Cardiac muscle cell (in vitro differentiated cells and primary cell): ENCODE data around the gene NFIC. TPM values are rescaled to one million over a fixed set of nuclear protein-coding genes. Genes with fewer than 3 reads are reported as not detected.
"Not testable (repeated sequence)": the region's sequence is repeated elsewhere in the genome, so short reads cannot be mapped to it uniquely, and the experiment has no call there.

Experiments
- DNase-seq, 2 donors: peaks; one replicate each; pipeline versions ENCODE4 v3.0.0 to v3.0.0-alpha.2; 2010 to 2017; ENCODE audit warnings: low read depth in 1 of 2, low spot score in 1 of 2
- H3K27ac ChIP-seq: fragments of 200-600 bp; sonication (generic); 2 replicates; pipeline ENCODE4 v1.5.1; 2016
- H3K27me3 ChIP-seq: fragments of 200-600 bp; sonication (generic); 2 replicates; pipeline ENCODE4 v1.6.0; 2016; ENCODE audit warnings: control low read depth
- H3K36me3 ChIP-seq: fragments of 200-600 bp; sonication (generic); 2 replicates; pipeline ENCODE4 v1.5.1; 2016; ENCODE audit warnings: control low read depth
- H3K4me1 ChIP-seq: fragments of 200-600 bp; sonication (generic); 2 replicates; pipeline ENCODE4 v1.8.1; 2017; ENCODE audit warnings: low read depth, mild to moderate bottlenecking, mixed run types
- H3K4me3 ChIP-seq: fragments of 200-600 bp; sonication (generic); 2 replicates; pipeline ENCODE4 v1.5.1; 2016; ENCODE audit warnings: mild to moderate bottlenecking
- H3K9me3 ChIP-seq: fragments of 200-600 bp; sonication (generic); 2 replicates; pipeline ENCODE4 v1.5.1; 2017; ENCODE audit warnings: low read depth, mild to moderate bottlenecking, control low read depth
- CTCF ChIP-seq: IDR thresholded peaks from 2 replicates; pipeline ENCODE4 v1.5.1; 2012; ENCODE audit warnings: low read depth, mild to moderate bottlenecking, low read length
- polyA plus RNA-seq: library from polyadenylated mRNA; unstranded; fragments of >200 nt; fragmentation: Nextera tagmentation; extraction: Ambion mirVana; gene quantifications from 2 replicates; pipeline ENCODE4 v1.2.1, GENCODE V29; 2016
- total RNA-seq: library from RNA; depleted of rRNA; stranded (reverse); fragments of >200 nt; gene quantifications from 2 replicates; pipeline ENCODE4 v1.2.3, GENCODE V29; 2016

The NFIC gene
- total and polyA plus RNA-seq, 2 experiments from 2014 or later, result 32.7 to 46.1 TPM

GRCh38 chr19:3441089-3441985, 75.0 kb downstream of the NFIC start:
- H3K36me3 ChIP-seq, result no peaks in the 10 kb centered on the region
- no peak overlapping the region for H3K27ac ChIP-seq
- no peak for DNase-seq

GRCh38 chr19:3441986-3442329, 75.6 kb downstream of the NFIC start:
- DNase-seq, result no peak
- no peaks in the 10 kb centered on the region for H3K36me3 ChIP-seq
- TF ChIP-seq CTCF, result no peak

More at GRCh38 chr19:3441089-3441985, 75.0 kb downstream of the NFIC start:
- H3K4me3 ChIP-seq, result no peak overlapping the region
- H3K4me1 ChIP-seq, result no peaks in the 10 kb centered on the region
- no peaks in the 10 kb centered on the region for H3K9me3 ChIP-seq
- no peak for TF ChIP-seq CTCF
- H3K27me3 ChIP-seq, result no peaks in the 10 kb centered on the region

GRCh38 chr19:3442487-3443071, 76.2 kb downstream of the NFIC start:
- no peak for TF ChIP-seq CTCF
- H3K9me3 ChIP-seq, result no peaks in the 10 kb centered on the region
- no peak overlapping the region for H3K4me3 ChIP-seq
- no peak overlapping the region for H3K27ac ChIP-seq
- no peaks in the 10 kb centered on the region for H3K27me3 ChIP-seq
- DNase-seq, result no peak
- no peaks in the 10 kb centered on the region for H3K4me1 ChIP-seq
- H3K36me3 ChIP-seq, result no peaks in the 10 kb centered on the region

More at GRCh38 chr19:3441986-3442329, 75.6 kb downstream of the NFIC start:
- Histone ChIP-seq H3K9me3 (no peaks in the 10 kb centered on the region), H3K27ac (no peak overlapping the region), H3K27me3 (no peaks in the 10 kb centered on the region), H3K4me1 (no peaks in the 10 kb centered on the region), H3K4me3 (no peak overlapping the region)

GRCh38 chr19:3443840-3444694, 77.7 kb downstream of the NFIC start:
- no peak overlapping the region for H3K4me3 ChIP-seq
- H3K27me3 ChIP-seq, result no peaks in the 10 kb centered on the region
- no peaks in the 10 kb centered on the region for H3K9me3 ChIP-seq
- peak; percentile 40 to 52 for DNase-seq
- TF ChIP-seq CTCF, result no peak
- H3K4me1 ChIP-seq, result no peaks in the 10 kb centered on the region
- H3K36me3 ChIP-seq, result no peaks in the 10 kb centered on the region
- H3K27ac ChIP-seq, result no peak overlapping the region

- Histone ChIP-seq H3K4me3 (no peak overlapping the region), H3K27ac (no peak overlapping the region), H3K4me1 (no peaks in the 10 kb centered on the region), H3K36me3 (no peaks in the 10 kb centered on the region), H3K27me3 (no peaks in the 10 kb centered on the region), H3K9me3 (no peaks in the 10 kb centered on the region)
- TF ChIP-seq CTCF, result no peak
- no peak for DNase-seq
Measured at GRCh38 chr19:3444695-3445234, 78.4 kb downstream of the NFIC start.

- H3K36me3 ChIP-seq, H3K9me3 ChIP-seq, H3K27ac ChIP-seq, DNase-seq, H3K4me3 ChIP-seq, H3K4me1 ChIP-seq, H3K27me3 ChIP-seq: not testable (repeated sequence)
Measured at GRCh38 chr19:3446657-3447056, 80.3 kb downstream of the NFIC start.
